K562 (cell line): ENCODE measurements around the gene ADSS1. TPM values are rescaled to one million over a fixed set of nuclear protein-coding genes. Genes with fewer than 3 reads are reported as not detected.
"Not testable (repeated sequence)": the region's sequence is repeated elsewhere in the genome, so short reads cannot be mapped to it uniquely, and the experiment has no call there.

ENCODE experiments used
- ATAC-seq: fragments of 200-7000 bp; cut with Tn5 transposase; 3 replicates; pipeline ENCODE4 v1.9.1; 2020; ENCODE audit warnings: moderate library complexity
- BruUV-seq: library from RNA; stranded (reverse); fragments of 400-500 nt; replicated peaks from 2 replicates; lab custom pipeline; 2021; lab: Mats Ljungman, UMichigan
- CTCF ChIA-PET: fragments of 300-600 bp; formaldehyde crosslinking; extraction: SDS; loops from one replicate; lab custom pipeline; 2021; ENCODE audit warnings: low intra/inter-chr PET ratio; lab: Yijun Ruan, JAX
- POLR2A ChIA-PET: fragments of 300-600, 350-650 bp; sonication (Branson Sonifier 250); formaldehyde crosslinking; extraction: SDS; loops from one replicate; lab custom pipeline; 2021; ENCODE audit warnings: antibody characterized with exemption, inconsistent platforms; lab: Yijun Ruan, JAX
- DNase-seq, 4 experiments: peaks; one replicate each; pipeline versions ENCODE4 v3.0.0 to v3.0.0-alpha.2; 2011 to 2018; ENCODE audit warnings: low spot score in 3 of 4, mixed read lengths in 3 of 4; ENCODE audit errors: extremely low read depth in 1 of 4
- FAIRE-seq: peaks from 2 replicates; lab custom pipeline; 2011; peaks lifted over from hg19 to GRCh38; lab: Jason Lieb, UNC
- H2AFZ ChIP-seq: 2 replicates; pipeline ENCODE4 v1.6.0; 2011; ENCODE audit warnings: low read depth, low read length, control low read depth, inconsistent platforms
- H3K27ac ChIP-seq: fragments of 200-600 bp; 3 replicates; pipeline ENCODE4 v1.8.0; 2011; ENCODE audit warnings: low read depth, mild to moderate bottlenecking, control low read depth, inconsistent platforms, low read length, moderate library complexity, mixed read lengths; ENCODE audit errors: extremely low read depth
- H3K27me3 ChIP-seq, 2 experiments: fragments of 300-600 bp in 1 of 2; 2 replicates in 1 of 2; 3 replicates in 1 of 2; pipeline versions ENCODE4 v1.6.0 to v1.8.0; 2011; ENCODE audit warnings: inconsistent platforms in 2 of 2, low read length in 2 of 2, mild to moderate bottlenecking in 1 of 2, mixed read lengths in 1 of 2, moderate library complexity in 1 of 2; ENCODE audit not compliant: control insufficient read depth in 2 of 2, insufficient read depth in 2 of 2
- H3K36me3 ChIP-seq: fragments of 300-600 bp; 3 replicates; pipeline ENCODE4 v1.8.0; 2011; ENCODE audit warnings: mild to moderate bottlenecking, low read length, inconsistent platforms; ENCODE audit not compliant: control insufficient read depth, insufficient read depth
- H3K4me1 ChIP-seq, 2 experiments: fragments of 200-600 bp in 1 of 2; replicated peaks in 1 of 2; 2 replicates in 1 of 2; 3 replicates in 1 of 2; pipeline versions ENCODE4 v1.5.1 to v1.8.0; 2011; ENCODE audit warnings: inconsistent platforms in 2 of 2, low read length in 2 of 2, mild to moderate bottlenecking in 1 of 2, mixed read lengths in 1 of 2, moderate library complexity in 1 of 2; ENCODE audit not compliant: control insufficient read depth in 2 of 2, insufficient read depth in 2 of 2
- H3K4me2 ChIP-seq: 2 replicates; pipeline ENCODE4 v1.6.1; 2011; ENCODE audit warnings: low read length, control low read depth, inconsistent platforms, mixed read lengths; ENCODE audit not compliant: insufficient read depth
- H3K4me3 ChIP-seq: fragments of 200-600 bp; sonication (generic), shearing (Covaris generic); 2 replicates; pipeline ENCODE4 v1.5.1; 2016; ENCODE audit warnings: control low read depth, inconsistent platforms
- H3K79me2 ChIP-seq: fragments of 200-600 bp; 3 replicates; pipeline ENCODE4 v1.8.0; 2011; ENCODE audit warnings: low read length, inconsistent platforms; ENCODE audit not compliant: control insufficient read depth, insufficient read depth
- H3K9ac ChIP-seq, 2 experiments: 2 replicates each; pipeline versions ENCODE4 v1.6.0 to v1.6.1; 2011; ENCODE audit warnings: low read depth in 2 of 2, low read length in 2 of 2, control low read depth in 1 of 2, inconsistent platforms in 1 of 2, mild to moderate bottlenecking in 1 of 2, mixed read lengths in 1 of 2; ENCODE audit not compliant: insufficient read depth in 1 of 2
- H3K9me1 ChIP-seq: one replicate; pipeline ENCODE4 v1.6.0; 2011; ENCODE audit warnings: inconsistent platforms, mild to moderate bottlenecking, low read length, moderate library complexity; ENCODE audit not compliant: control insufficient read depth, insufficient read depth
- H3K9me3 ChIP-seq: replicated peaks from 2 replicates; pipeline ENCODE4 v1.5.1; 2011; ENCODE audit warnings: low read depth, low read length, inconsistent platforms; ENCODE audit not compliant: control insufficient read depth, insufficient read depth
- H4K20me1 ChIP-seq: replicated peaks from 2 replicates; pipeline ENCODE4 v1.6.1; 2011; ENCODE audit warnings: low read length, inconsistent platforms, mixed read lengths; ENCODE audit not compliant: control insufficient read depth, insufficient read depth
- ASH1L ChIP-seq: fragments of 450-650 bp; IDR thresholded peaks from 2 replicates; pipeline ENCODE4 v1.6.1; 2018; ENCODE audit warnings: borderline replicate concordance, mild to moderate bottlenecking, low read depth; ENCODE audit not compliant: partially characterized antibody
- NFYB ChIP-seq: IDR thresholded peaks from 2 replicates; pipeline ENCODE4 v1.6.1; 2011; ENCODE audit warnings: mild to moderate bottlenecking, moderate library complexity; ENCODE audit not compliant: insufficient read length; ENCODE audit errors: extremely low read depth
- TBP ChIP-seq: optimal IDR thresholded peaks from 2 replicates; pipeline ENCODE3; 2011; ENCODE audit warnings: low read depth, low read length, improper control_type of control experiment
- WGBS: fragments of 100-300 bp; shearing (Covaris generic); methylation state at CpG from one replicate; pipeline ENCODE4 v1.1.6; 2016; ENCODE audit warnings: low coverage, mixed read lengths; ENCODE audit not compliant: insufficient coverage; ENCODE audit errors: missing lambda C conversion rate; 5-methylcytosine and 5-hydroxymethylcytosine counted together
- in situ Hi-C: fragments of 300-500 bp; cut with MboI; formaldehyde crosslinking; loops from 4 replicates; pipeline ENCODE4 v1.15.0; 2018; ENCODE audit warnings: inconsistent platforms, mixed read lengths
- intact Hi-C: fragments of 100-400 bp; cut with micrococcal nuclease; formaldehyde crosslinking; loops from 2 replicates; pipeline ENCODE4 v1.14.2; 2022
- polyA plus RNA-seq, 8 experiments: library from polyadenylated mRNA; depleted of rRNA in 4 of 8; stranded (reverse) in 5 of 8; unstranded in 3 of 8; fragments of >200 nt; fragmentation: Nextera tagmentation in 2 of 8; fragmentation: Illumina TruSeq in 1 of 8; extraction: Ambion mirVana in 2 of 8; extraction: Trizol in 1 of 8; gene quantifications; 2 replicates each; pipeline versions ENCODE4 v1.2.1 to v1.2.3, GENCODE V29; 2011 to 2014; ENCODE audit warnings: inconsistent platforms in 1 of 8, missing spikeins in 1 of 8
- total RNA-seq, 7 experiments: library from RNA; depleted of rRNA in 6 of 7; stranded (reverse); fragments of >200 nt in 6 of 7; fragmentation: Illumina TruSeq in 2 of 7; extraction: Trizol in 2 of 7; gene quantifications; 2 replicates each; pipeline versions ENCODE4 v1.2.1 to v1.2.3, GENCODE V29; 2011 to 2021; ENCODE audit warnings: low replicate concordance in 1 of 7

The ADSS1 gene
- total and polyA plus RNA-seq, 9 of the 15 experiments (the other 6 are each of a cell fraction or from before 2014, with no cell fraction given) = 0.53 to 5.9 (median 3.9) TPM

DNA sequence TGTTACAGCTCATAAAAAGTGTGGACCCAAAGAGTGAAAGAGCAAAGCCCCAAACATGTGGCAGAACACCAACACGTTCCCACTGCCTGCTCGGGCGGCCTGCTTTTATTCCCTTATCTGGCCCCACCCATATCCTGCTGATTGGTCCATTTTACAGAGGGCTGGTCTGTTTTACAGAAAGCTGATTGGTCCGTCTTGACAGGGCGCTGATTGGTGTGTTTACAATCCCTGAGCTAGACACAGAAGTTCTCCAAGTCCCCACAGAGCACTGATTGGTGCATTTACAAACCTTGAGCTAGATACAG is 26.7 kb downstream of the ADSS1 start:
- H3K27me3 ChIP-seq, H3K9me3 ChIP-seq, in situ Hi-C loops, H3K4me2 ChIP-seq, H3K27ac ChIP-seq, H3K9me1 ChIP-seq, ATAC-seq, H3K9ac ChIP-seq, CTCF ChIA-PET, FAIRE-seq, BruUV-seq, H3K4me3 ChIP-seq, H4K20me1 ChIP-seq: not testable (repeated sequence)
- Histone ChIP-seq H3K36me3 (peaks cover 12% of the 10 kb centered on the region; the same call in 2 of the 3 replicates), H3K79me2 (peaks cover 26% of the 10 kb centered on the region), H2AFZ (0 out of 2 replicates have a peak overlapping the region, but pooled peaks have one; percentile 51), H3K4me1 (peaks cover 9 to 43% of the 10 kb centered on the region in 2 experiments; a peak in 3 of 5 replicates)
- intact Hi-C loops = loop anchor here (5.0 kb wide), 1 partner anchor 77 kb away; no protein-coding TSS in a partner anchor
- 72% methylated on average over 5 of the region's 5 CpGs for WGBS
- peak; percentile 29 for TF ChIP-seq TBP
- peak; percentile 22 for TF ChIP-seq ASH1L
- peak; percentile 84 for TF ChIP-seq NFYB
- DNase-seq = peak in 1 of 4 experiments; percentile 31
- POLR2A ChIA-PET = interaction anchor here (0.6 to 1.3 kb wide), 4 partner anchors 15 to 56 kb away, joined by 3 to 4 read pairs (median 4); partner anchors contain the start of gene ADSS1
